Measurements from ENCODE around the gene TMEM163. TPM values are rescaled to one million over a fixed set of nuclear protein-coding genes. Genes with fewer than 3 reads are reported as not detected.

Gene TMEM163
- total RNA-seq, 1 donor = not detected

- H3K27me3 ChIP-seq (ENCODE audit: insufficient read depth, low read length) = no peaks in the 10 kb centered on the region
- no peaks in the 10 kb centered on the region for H3K36me3 ChIP-seq (ENCODE audit: insufficient read depth, low read length)
- no peak overlapping the region for H3K4me3 ChIP-seq (ENCODE audit: insufficient read depth, low read length)
- H4K20me1 ChIP-seq (ENCODE audit: insufficient read depth, low read length) = no peaks in the 10 kb centered on the region
- no peak overlapping the region for H2AFZ ChIP-seq (ENCODE audit: low read length)
- no peaks in the 10 kb centered on the region for H3K9me3 ChIP-seq (ENCODE audit: low read depth, low read length)
- DNase-seq (ENCODE audit: insufficient read length, low spot score, missing footprints) = no peak
- no peak for TF ChIP-seq CTCF (IDR thresholded peaks at IDR 0.05; ENCODE audit: extremely low read depth, low read depth, low read length)
- no peak overlapping the region for H3K4me2 ChIP-seq (ENCODE audit: insufficient read depth, low read length)
- peaks cover 9% of the 10 kb centered on the region for H3K4me1 ChIP-seq (ENCODE audit: insufficient read depth, low read length)
- no peak overlapping the region for H3K27ac ChIP-seq (ENCODE audit: low read depth, low read length)
- no peaks in the 10 kb centered on the region for H3K79me2 ChIP-seq (ENCODE audit: insufficient read depth, low read length)
Measured at GRCh38 chr2:134431838-134432434, 286.9 kb downstream of the TMEM163 start.

GRCh38 chr2:134429886-134430285 is 288.9 kb downstream of the TMEM163 start:
- Histone ChIP-seq H3K79me2 (ENCODE audit: insufficient read depth, low read length) (no peaks in the 10 kb centered on the region), H4K20me1 (ENCODE audit: insufficient read depth, low read length) (no peaks in the 10 kb centered on the region), H3K4me1 (ENCODE audit: insufficient read depth, low read length) (peaks cover 9% of the 10 kb centered on the region), H3K36me3 (ENCODE audit: insufficient read depth, low read length) (no peaks in the 10 kb centered on the region), H3K27ac (ENCODE audit: low read depth, low read length) (no peak overlapping the region), H3K4me2 (ENCODE audit: insufficient read depth, low read length) (no peak overlapping the region), H3K4me3 (ENCODE audit: insufficient read depth, low read length) (no peak overlapping the region), H3K27me3 (ENCODE audit: insufficient read depth, low read length) (no peaks in the 10 kb centered on the region), H2AFZ (ENCODE audit: low read length) (no peak overlapping the region), H3K9me3 (ENCODE audit: low read depth, low read length) (no peaks in the 10 kb centered on the region)
- no peak for TF ChIP-seq CTCF (IDR thresholded peaks at IDR 0.05; ENCODE audit: extremely low read depth, low read depth, low read length)
- no peak for DNase-seq (ENCODE audit: insufficient read length, low spot score, missing footprints)

GRCh38 chr2:134426721-134427120 is 292.1 kb downstream of the TMEM163 start:
- peaks cover 4% of the 10 kb centered on the region for H3K36me3 ChIP-seq (ENCODE audit: insufficient read depth, low read length)
- H3K4me1 ChIP-seq (ENCODE audit: insufficient read depth, low read length) = peaks cover 2% of the 10 kb centered on the region
- H3K27ac ChIP-seq (ENCODE audit: low read depth, low read length) = no peak overlapping the region
- no peak overlapping the region for H3K4me2 ChIP-seq (ENCODE audit: insufficient read depth, low read length)
- H3K9me3 ChIP-seq (ENCODE audit: low read depth, low read length) = no peaks in the 10 kb centered on the region
- H4K20me1 ChIP-seq (ENCODE audit: insufficient read depth, low read length) = no peaks in the 10 kb centered on the region
- H3K27me3 ChIP-seq (ENCODE audit: insufficient read depth, low read length) = no peaks in the 10 kb centered on the region
- no peak for TF ChIP-seq CTCF (IDR thresholded peaks at IDR 0.05; ENCODE audit: extremely low read depth, low read depth, low read length)
- no peak overlapping the region for H2AFZ ChIP-seq (ENCODE audit: low read length)
- DNase-seq (ENCODE audit: insufficient read length, low spot score, missing footprints) = no peak
- H3K79me2 ChIP-seq (ENCODE audit: insufficient read depth, low read length) = no peaks in the 10 kb centered on the region
- no peak overlapping the region for H3K4me3 ChIP-seq (ENCODE audit: insufficient read depth, low read length)

- Histone ChIP-seq H3K27me3 (ENCODE audit: insufficient read depth, low read length) (no peaks in the 10 kb centered on the region), H3K4me2 (ENCODE audit: insufficient read depth, low read length) (no peak overlapping the region), H4K20me1 (ENCODE audit: insufficient read depth, low read length) (no peaks in the 10 kb centered on the region), H3K4me3 (ENCODE audit: insufficient read depth, low read length) (no peak overlapping the region), H2AFZ (ENCODE audit: low read length) (no peak overlapping the region), H3K79me2 (ENCODE audit: insufficient read depth, low read length) (no peaks in the 10 kb centered on the region), H3K36me3 (ENCODE audit: insufficient read depth, low read length) (peaks cover 4% of the 10 kb centered on the region), H3K27ac (ENCODE audit: low read depth, low read length) (no peak overlapping the region), H3K9me3 (ENCODE audit: low read depth, low read length) (no peaks in the 10 kb centered on the region), H3K4me1 (ENCODE audit: insufficient read depth, low read length) (peaks cover 3% of the 10 kb centered on the region)
- DNase-seq (ENCODE audit: insufficient read length, low spot score, missing footprints) = no peak
- TF ChIP-seq CTCF (IDR thresholded peaks at IDR 0.05; ENCODE audit: extremely low read depth, low read depth, low read length) = no peak
Measured at GRCh38 chr2:134425724-134426496, 292.9 kb downstream of the TMEM163 start.

Data from osteoblast (primary cell).